ENCODE results near the gene WSCD2. TPM values are rescaled to one million over a fixed set of nuclear protein-coding genes. Genes with fewer than 3 reads are reported as not detected.

WSCD2 gene
- total RNA-seq, 2 donors from 2014 or later, result not detected

GRCh38 chr12:108125073-108125472 lies 4.0 kb upstream of the WSCD2 start:
- Mint-ChIP-seq H3K4me1 (ENCODE audit: low read depth) (peaks cover 9% of the 10 kb centered on the region), H3K4me3 (no peak overlapping the region), H3K36me3 (ENCODE audit: insufficient read depth in 2 of 2) (peaks cover 0 to 2% of the 10 kb centered on the region in 2 donors), H3K27me3 (ENCODE audit: low read depth) (peaks cover 36% of the 10 kb centered on the region), H3K9me3 (no peaks in the 10 kb centered on the region), H3K27ac (no peak overlapping the region)
- DNase-seq (no peak), ATAC-seq (replicated peaks in 1 of 2) (no peak)

- DNase-seq (no peak), ATAC-seq (replicated peaks in 1 of 2) (no peak)
- Mint-ChIP-seq H3K27me3 (ENCODE audit: low read depth) (peaks cover 44% of the 10 kb centered on the region), H3K36me3 (ENCODE audit: insufficient read depth in 2 of 2) (peaks cover 0 to 2% of the 10 kb centered on the region in 2 donors), H3K27ac (no peak overlapping the region), H3K4me1 (ENCODE audit: low read depth) (peaks cover 9% of the 10 kb centered on the region), H3K4me3 (no peak overlapping the region), H3K9me3 (no peaks in the 10 kb centered on the region)
Observed at GRCh38 chr12:108126212-108126611, 2.9 kb upstream of the WSCD2 start.

GRCh38 chr12:108126990-108127501 lies 2.0 kb upstream of the WSCD2 start:
- H3K4me1 Mint-ChIP-seq (ENCODE audit: low read depth), result peaks cover 9% of the 10 kb centered on the region
- no peak for DNase-seq
- no peaks in the 10 kb centered on the region for H3K9me3 Mint-ChIP-seq
- ATAC-seq (replicated peaks in 1 of 2), result peak; percentile 31 to 69
- peaks cover 0 to 2% of the 10 kb centered on the region in 2 donors for H3K36me3 Mint-ChIP-seq (ENCODE audit: insufficient read depth in 2 of 2)
- peak overlapping the region; percentile 44 to 47 for H3K4me3 Mint-ChIP-seq
- H3K27ac Mint-ChIP-seq, result no peak overlapping the region
- H3K27me3 Mint-ChIP-seq (ENCODE audit: low read depth), result peaks cover 53% of the 10 kb centered on the region

DNA sequence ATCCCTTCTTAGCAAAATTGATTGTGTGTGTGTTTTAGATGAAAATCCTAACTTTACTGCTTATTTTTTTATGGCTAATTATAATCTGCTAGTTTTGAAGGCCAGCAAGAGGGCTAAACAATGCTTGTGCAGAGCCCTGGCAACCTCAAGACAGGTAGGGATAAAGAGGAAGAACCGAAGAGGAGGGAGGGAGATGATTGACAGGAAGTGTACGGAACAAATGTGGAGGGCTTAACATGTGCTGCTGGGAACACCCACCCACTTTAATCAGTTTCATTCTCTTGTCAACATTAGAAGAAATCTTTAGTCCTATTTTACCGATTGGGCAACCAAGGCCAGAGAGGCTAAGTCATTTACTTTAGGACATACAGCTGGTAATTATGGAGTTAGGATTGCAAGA lies 1.4 kb upstream of the WSCD2 start:
- ATAC-seq (replicated peaks in 1 of 2), result no peak
- Mint-ChIP-seq H3K36me3 (ENCODE audit: insufficient read depth in 2 of 2) (peaks cover 0 to 2% of the 10 kb centered on the region in 2 donors), H3K27me3 (ENCODE audit: low read depth) (peaks cover 57% of the 10 kb centered on the region), H3K4me3 (peak overlapping the region in 1 of 2 donors; percentile 47), H3K27ac (peak overlapping the region; percentile 4), H3K9me3 (no peaks in the 10 kb centered on the region), H3K4me1 (ENCODE audit: low read depth) (peaks cover 9% of the 10 kb centered on the region)
- DNase-seq, result no peak

GRCh38 chr12:108128221-108129016 lies 669 bp upstream of the WSCD2 start:
- H3K27ac Mint-ChIP-seq, result no peak overlapping the region
- ATAC-seq (replicated peaks in 1 of 2) (no peak), DNase-seq (no peak)
- no peaks in the 10 kb centered on the region for H3K9me3 Mint-ChIP-seq
- peaks cover 0 to 2% of the 10 kb centered on the region in 2 donors for H3K36me3 Mint-ChIP-seq (ENCODE audit: insufficient read depth in 2 of 2)
- peaks cover 9% of the 10 kb centered on the region for H3K4me1 Mint-ChIP-seq (ENCODE audit: low read depth)
- H3K27me3 Mint-ChIP-seq (ENCODE audit: low read depth), result peaks cover 57% of the 10 kb centered on the region
- peak overlapping the region; percentile 18 to 61 for H3K4me3 Mint-ChIP-seq

DNA sequence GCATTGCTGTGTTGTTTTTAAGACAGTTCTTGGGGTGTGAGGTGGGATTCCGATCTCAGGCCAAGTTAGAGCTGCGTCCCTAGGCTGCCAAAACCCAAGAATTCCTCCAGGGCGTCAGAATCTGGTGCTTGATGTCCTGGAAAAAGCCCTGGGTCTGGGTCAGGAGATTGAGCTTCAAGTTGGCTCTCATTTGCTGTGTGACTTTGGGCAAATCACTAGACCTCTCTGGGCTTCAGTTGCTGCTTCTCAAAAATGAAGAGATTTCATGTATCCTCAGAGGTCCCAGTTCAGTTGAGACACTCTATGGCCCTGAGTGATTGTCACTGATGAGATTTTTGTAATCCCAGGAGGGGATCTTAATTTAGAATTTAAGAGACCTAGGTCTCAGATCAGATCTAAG lies 1.9 kb downstream of the WSCD2 start:
- no peak for DNase-seq
- Mint-ChIP-seq H3K4me1 (ENCODE audit: low read depth) (peaks cover 9% of the 10 kb centered on the region), H3K27me3 (ENCODE audit: low read depth) (peaks cover 64% of the 10 kb centered on the region), H3K9me3 (no peaks in the 10 kb centered on the region), H3K27ac (no peak overlapping the region), H3K36me3 (ENCODE audit: insufficient read depth in 2 of 2) (peaks cover 0 to 2% of the 10 kb centered on the region in 2 donors), H3K4me3 (no peak overlapping the region)
- no peak for ATAC-seq (replicated peaks in 1 of 2)

- H3K27me3 Mint-ChIP-seq (ENCODE audit: low read depth), result peaks cover 63% of the 10 kb centered on the region
Observed at GRCh38 chr12:108131657-108132126, 2.6 kb downstream of the WSCD2 start.

GRCh38 chr12:108133482-108133881 lies 4.4 kb downstream of the WSCD2 start:
- Mint-ChIP-seq H3K27me3 (ENCODE audit: low read depth) (peaks cover 45% of the 10 kb centered on the region), H3K4me3 (no peak overlapping the region), H3K9me3 (no peaks in the 10 kb centered on the region), H3K4me1 (ENCODE audit: low read depth) (no peaks in the 10 kb centered on the region), H3K27ac (no peak overlapping the region), H3K36me3 (ENCODE audit: insufficient read depth in 2 of 2) (no peaks in the 10 kb centered on the region)
- ATAC-seq (replicated peaks in 1 of 2) (no peak), DNase-seq (no peak)

More at GRCh38 chr12:108131657-108132126, 2.6 kb downstream of the WSCD2 start:
- ATAC-seq (replicated peaks in 1 of 2) (no peak), DNase-seq (no peak)
- Mint-ChIP-seq H3K4me1 (ENCODE audit: low read depth) (peaks cover 9% of the 10 kb centered on the region), H3K27ac (no peak overlapping the region), H3K36me3 (ENCODE audit: insufficient read depth in 2 of 2) (peaks cover 0 to 2% of the 10 kb centered on the region in 2 donors), H3K9me3 (no peaks in the 10 kb centered on the region), H3K4me3 (no peak overlapping the region)

GRCh38 chr12:108134744-108135143 lies 5.7 kb downstream of the WSCD2 start:
- no peaks in the 10 kb centered on the region for H3K36me3 Mint-ChIP-seq (ENCODE audit: insufficient read depth in 2 of 2)
- peaks cover 42% of the 10 kb centered on the region for H3K27me3 Mint-ChIP-seq (ENCODE audit: low read depth)
- no peaks in the 10 kb centered on the region for H3K9me3 Mint-ChIP-seq
- no peak overlapping the region for H3K27ac Mint-ChIP-seq
- DNase-seq (no peak), ATAC-seq (replicated peaks in 1 of 2) (no peak)
- no peaks in the 10 kb centered on the region for H3K4me1 Mint-ChIP-seq (ENCODE audit: low read depth)
- H3K4me3 Mint-ChIP-seq, result no peak overlapping the region

GRCh38 chr12:108135627-108136026 lies 6.5 kb downstream of the WSCD2 start:
- Mint-ChIP-seq H3K27me3 (ENCODE audit: low read depth) (peaks cover 34% of the 10 kb centered on the region), H3K9me3 (no peaks in the 10 kb centered on the region), H3K4me1 (ENCODE audit: low read depth) (no peaks in the 10 kb centered on the region), H3K4me3 (no peak overlapping the region), H3K36me3 (ENCODE audit: insufficient read depth in 2 of 2) (no peaks in the 10 kb centered on the region), H3K27ac (no peak overlapping the region)
- DNase-seq (no peak), ATAC-seq (replicated peaks in 1 of 2) (no peak)

DNA sequence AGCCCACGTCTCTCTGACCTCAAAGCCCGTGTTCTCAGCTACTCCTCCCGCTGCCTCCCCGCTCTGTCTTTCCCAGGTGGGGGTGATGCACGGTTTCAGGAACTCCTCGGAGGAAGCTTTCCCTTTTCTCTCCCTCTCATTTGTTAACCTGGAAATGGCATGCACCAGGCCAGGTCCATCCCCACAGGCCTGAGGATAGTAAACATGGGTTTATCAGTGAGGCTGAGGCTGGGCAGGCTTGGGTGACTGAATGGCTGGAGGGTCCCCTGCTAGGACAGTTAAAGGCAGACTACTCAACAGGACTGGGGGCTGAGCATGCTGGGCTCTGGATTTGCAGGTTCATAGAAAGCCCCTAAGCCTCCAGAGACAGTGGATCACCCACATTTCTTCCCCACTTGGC lies 7.6 kb downstream of the WSCD2 start:
- no peak for ATAC-seq (replicated peaks in 1 of 2)
- no peak for DNase-seq
- Mint-ChIP-seq H3K4me1 (ENCODE audit: low read depth) (no peaks in the 10 kb centered on the region), H3K4me3 (no peak overlapping the region), H3K36me3 (ENCODE audit: insufficient read depth in 2 of 2) (no peaks in the 10 kb centered on the region), H3K27ac (no peak overlapping the region), H3K9me3 (no peaks in the 10 kb centered on the region), H3K27me3 (ENCODE audit: low read depth) (peaks cover 26% of the 10 kb centered on the region)

DNA sequence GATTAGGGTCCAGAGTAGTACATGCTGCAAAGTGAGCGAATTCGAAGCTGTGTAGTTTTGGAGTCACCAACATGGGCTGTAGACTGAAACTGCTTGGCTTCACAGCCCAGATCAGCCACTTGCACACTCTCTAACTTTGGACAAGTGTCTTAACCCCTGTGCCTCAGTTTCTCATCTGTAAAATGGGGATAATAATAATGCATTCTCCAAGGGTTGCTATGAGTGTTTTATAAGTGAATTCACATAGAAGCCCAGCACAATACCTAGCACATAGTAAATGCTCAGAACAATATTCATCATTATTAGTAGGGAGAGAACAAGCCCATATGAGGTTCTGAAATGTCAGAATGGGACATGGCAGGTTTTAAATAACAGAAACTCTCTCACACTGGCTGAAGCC lies 10.4 kb downstream of the WSCD2 start:
- Mint-ChIP-seq H3K36me3 (ENCODE audit: insufficient read depth in 2 of 2) (no peaks in the 10 kb centered on the region), H3K4me1 (ENCODE audit: low read depth) (no peaks in the 10 kb centered on the region), H3K27ac (no peak overlapping the region), H3K9me3 (no peaks in the 10 kb centered on the region), H3K4me3 (no peak overlapping the region), H3K27me3 (ENCODE audit: low read depth) (peaks cover 18% of the 10 kb centered on the region)
- ATAC-seq (replicated peaks in 1 of 2), result no peak
- no peak for DNase-seq

GRCh38 chr12:108140501-108140900 lies 11.4 kb downstream of the WSCD2 start:
- Mint-ChIP-seq H3K9me3 (no peaks in the 10 kb centered on the region), H3K4me3 (no peak overlapping the region), H3K27ac (no peak overlapping the region), H3K36me3 (ENCODE audit: insufficient read depth in 2 of 2) (no peaks in the 10 kb centered on the region), H3K4me1 (ENCODE audit: low read depth) (no peaks in the 10 kb centered on the region), H3K27me3 (ENCODE audit: low read depth) (peaks cover 9% of the 10 kb centered on the region)
- no peak for DNase-seq
- ATAC-seq (replicated peaks in 1 of 2), result no peak

Data from activated T-cell treated with anti-CD3 and anti-CD28 coated beads, Interleukin-2, amount 50 U/mL, for 72 hours (primary cell).